ENCODE measurements around the gene RAB10. TPM values are rescaled to one million over a fixed set of nuclear protein-coding genes. Genes with fewer than 3 reads are reported as not detected.
A peak's percentile ranks its signal among the peaks of the same experiment; 100 is the strongest.

Gene RAB10
- total RNA-seq, 1 experiment from 2014 or later, result 167 TPM

GRCh38 chr2:26086155-26086637 is 52.3 kb downstream of the RAB10 start:
- ChIA-PET CTCF (interaction anchor here (1.5 to 2.1 kb wide), 2 partner anchors 16 to 94 kb away, joined by 5 to 7 read pairs; no protein-coding TSS in a partner anchor), POLR2A (no interaction called here), RAD21 (ENCODE audit: low non-redundant PET in 1 of 2, low total read pairs in 2 of 2, uncharacterized antibody in 2 of 2, unreplicated experiment in 2 of 2) (no interaction called here)
- peak overlapping the region; percentile 50 for H3K4me2 ChIP-seq (ENCODE audit: low read length)
- no peaks in the 10 kb centered on the region; a peak in 2 of 4 replicates for H3K9me3 ChIP-seq (ENCODE audit: control insufficient read depth in 1 of 2, insufficient read depth in 1 of 2, low read depth in 1 of 2, low read length in 2 of 2)
- no peak overlapping the region for H3K4me3 ChIP-seq (replicated peaks in 1 of 2; ENCODE audit: low read depth in 1 of 2, low read length in 2 of 2)
- peaks cover 97% of the 10 kb centered on the region for H3K79me2 ChIP-seq (ENCODE audit: insufficient read depth, low read length)
- DNase-seq (ENCODE audit: low read depth, low spot score) (peak; percentile 36), ATAC-seq (peak; percentile 29; the same call in 1 of the 2 replicates)
- H3K9ac ChIP-seq (ENCODE audit: low read length), result no peak overlapping the region
- H4K20me1 ChIP-seq (ENCODE audit: insufficient read depth), result peaks cover 27% of the 10 kb centered on the region; the same call in 1 of the 2 replicates
- TF ChIP-seq FOSL1 (IDR thresholded peaks at IDR 0.05; ENCODE audit: low read depth), result peak; percentile 32; the same call in 1 of the 2 replicates
- TF ChIP-seq JUND (IDR thresholded peaks at IDR 0.05), result peak; percentile 35
- TF ChIP-seq SP1 (IDR thresholded peaks at IDR 0.05; ENCODE audit: low read depth), result no peak; the same call in 1 of the 2 replicates
- no TSS peak for BruUV-seq (replicated peaks)
- no peaks in the 10 kb centered on the region for H3K27me3 ChIP-seq (ENCODE audit: insufficient read depth, low read length)
- H3K36me3 ChIP-seq (ENCODE audit: control insufficient read depth in 1 of 2, insufficient read depth in 2 of 2, low read length in 2 of 2), result peaks cover 0 to 6% of the 10 kb centered on the region in 2 experiments; a peak in 1 of 4 replicates
- peaks cover 18 to 32% of the 10 kb centered on the region in 2 experiments for H3K4me1 ChIP-seq (ENCODE audit: control insufficient read depth in 1 of 2, insufficient read depth in 2 of 2, low read length in 2 of 2)
- H3K27ac ChIP-seq (ENCODE audit: low read depth, low read length), result no peak overlapping the region
- H3K9me2 ChIP-seq (ENCODE audit: insufficient read depth), result no peaks in the 10 kb centered on the region
- no peak overlapping the region for H2AFZ ChIP-seq (ENCODE audit: low read depth, low read length, poor library complexity, severe bottlenecking)
- intact Hi-C loops (cut with micrococcal nuclease), result no loop called here

DNA sequence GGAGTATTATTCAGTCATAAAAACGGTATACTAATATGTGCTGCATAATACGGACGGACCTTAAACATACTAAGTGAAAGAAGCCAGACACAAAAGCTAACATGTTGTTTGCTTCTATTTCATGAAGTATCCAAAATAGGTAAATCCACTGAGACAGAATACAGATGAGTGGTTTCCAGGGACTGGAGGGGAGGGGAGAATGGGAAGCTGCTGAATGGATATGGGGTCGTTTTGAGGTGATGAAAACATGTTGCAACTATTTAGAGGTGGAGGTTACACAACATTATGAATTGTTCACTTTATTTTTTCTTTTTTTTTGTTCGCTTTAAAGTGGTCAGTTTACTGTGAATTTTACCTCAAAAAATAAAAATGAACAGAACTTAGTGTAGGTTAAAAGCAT is 52.9 kb downstream of the RAB10 start:
- peaks cover 97% of the 10 kb centered on the region for H3K79me2 ChIP-seq (ENCODE audit: insufficient read depth, low read length)
- H3K4me3 ChIP-seq (replicated peaks in 1 of 2; ENCODE audit: low read depth in 1 of 2, low read length in 2 of 2), result no peak overlapping the region
- H2AFZ ChIP-seq (ENCODE audit: low read depth, low read length, poor library complexity, severe bottlenecking), result no peak overlapping the region
- ChIA-PET RAD21 (ENCODE audit: low non-redundant PET in 1 of 2, low total read pairs in 2 of 2, uncharacterized antibody in 2 of 2, unreplicated experiment in 2 of 2) (no interaction called here), CTCF (interaction anchor here (0.7 to 2.1 kb wide), 3 partner anchors 17 to 95 kb away, joined by 3 to 7 read pairs (median 5); no protein-coding TSS in a partner anchor), POLR2A (no interaction called here)
- ATAC-seq (no peak), DNase-seq (ENCODE audit: low read depth, low spot score) (no peak)
- peaks cover 30% of the 10 kb centered on the region; the same call in 1 of the 2 replicates for H4K20me1 ChIP-seq (ENCODE audit: insufficient read depth)
- H3K36me3 ChIP-seq (ENCODE audit: control insufficient read depth in 1 of 2, insufficient read depth in 2 of 2, low read length in 2 of 2), result 0 out of 4 replicates have a peak, but pooled peaks cover 0 to 6% of the 10 kb centered on the region in 2 experiments
- no peak overlapping the region for H3K27ac ChIP-seq (ENCODE audit: low read depth, low read length)
- no peak overlapping the region; the same call in 1 of the 2 replicates for H3K4me2 ChIP-seq (ENCODE audit: low read length)
- no peaks in the 10 kb centered on the region; a peak in 1 of 4 replicates for H3K9me3 ChIP-seq (ENCODE audit: control insufficient read depth in 1 of 2, insufficient read depth in 1 of 2, low read depth in 1 of 2, low read length in 2 of 2)
- H3K4me1 ChIP-seq (ENCODE audit: control insufficient read depth in 1 of 2, insufficient read depth in 2 of 2, low read length in 2 of 2), result peaks cover 18 to 32% of the 10 kb centered on the region in 2 experiments
- no peak overlapping the region for H3K9ac ChIP-seq (ENCODE audit: low read length)
- TF ChIP-seq JUND (IDR thresholded peaks at IDR 0.05) (no peak), FOSL1 (IDR thresholded peaks at IDR 0.05; ENCODE audit: low read depth) (no peak), SRF (IDR thresholded peaks at IDR 0.05; ENCODE audit: low read depth) (no peak), CBX3 (IDR thresholded peaks at IDR 0.05; ENCODE audit: low read depth) (no peak), CEBPB (IDR thresholded peaks at IDR 0.05; ENCODE audit: low read depth) (no peak), EGR1 (IDR thresholded peaks at IDR 0.05; ENCODE audit: low read depth) (no peak), SIN3A (IDR thresholded peaks at IDR 0.05; ENCODE audit: low read depth) (no peak), RAD21 (IDR thresholded peaks at IDR 0.05; ENCODE audit: low read depth) (no peak), EZH2phosphoT487 (IDR thresholded peaks at IDR 0.05; ENCODE audit: borderline replicate concordance) (no peak), POLR2AphosphoS5 (IDR thresholded peaks at IDR 0.05; ENCODE audit: low read depth, low read length) (no peak), ELF1 (IDR thresholded peaks at IDR 0.05; ENCODE audit: borderline replicate concordance, low read depth) (no peak), TCF7L2 (IDR thresholded peaks at IDR 0.05; ENCODE audit: borderline replicate concordance, extremely low read depth, insufficient read depth, insufficient read length) (no peak), YY1 (IDR thresholded peaks at IDR 0.05; ENCODE audit: extremely low read depth, insufficient replicate concordance, low read depth, low read length) (no peak), POLR2A (IDR thresholded peaks at IDR 0.05; ENCODE audit: borderline replicate concordance, extremely low read depth, insufficient read depth, insufficient read length) (no peak), ZNF274 (IDR thresholded peaks at IDR 0.05; ENCODE audit: low read depth, low read length) (no peak)
- TF ChIP-seq, protein P1, sequence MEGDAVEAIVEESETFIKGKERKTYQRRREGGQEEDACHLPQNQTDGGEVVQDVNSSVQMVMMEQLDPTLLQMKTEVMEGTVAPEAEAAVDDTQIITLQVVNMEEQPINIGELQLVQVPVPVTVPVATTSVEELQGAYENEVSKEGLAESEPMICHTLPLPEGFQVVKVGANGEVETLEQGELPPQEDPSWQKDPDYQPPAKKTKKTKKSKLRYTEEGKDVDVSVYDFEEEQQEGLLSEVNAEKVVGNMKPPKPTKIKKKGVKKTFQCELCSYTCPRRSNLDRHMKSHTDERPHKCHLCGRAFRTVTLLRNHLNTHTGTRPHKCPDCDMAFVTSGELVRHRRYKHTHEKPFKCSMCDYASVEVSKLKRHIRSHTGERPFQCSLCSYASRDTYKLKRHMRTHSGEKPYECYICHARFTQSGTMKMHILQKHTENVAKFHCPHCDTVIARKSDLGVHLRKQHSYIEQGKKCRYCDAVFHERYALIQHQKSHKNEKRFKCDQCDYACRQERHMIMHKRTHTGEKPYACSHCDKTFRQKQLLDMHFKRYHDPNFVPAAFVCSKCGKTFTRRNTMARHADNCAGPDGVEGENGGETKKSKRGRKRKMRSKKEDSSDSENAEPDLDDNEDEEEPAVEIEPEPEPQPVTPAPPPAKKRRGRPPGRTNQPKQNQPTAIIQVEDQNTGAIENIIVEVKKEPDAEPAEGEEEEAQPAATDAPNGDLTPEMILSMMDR (IDR thresholded peaks at IDR 0.05 in 2 of 3, conservative IDR thresholded peaks at IDR 0.05 in 1 of 3; ENCODE audit: borderline replicate concordance in 1 of 3, insufficient read depth in 1 of 3, low read depth in 2 of 3, low read length in 2 of 3), result no peak
- TF ChIP-seq, protein P2, sequence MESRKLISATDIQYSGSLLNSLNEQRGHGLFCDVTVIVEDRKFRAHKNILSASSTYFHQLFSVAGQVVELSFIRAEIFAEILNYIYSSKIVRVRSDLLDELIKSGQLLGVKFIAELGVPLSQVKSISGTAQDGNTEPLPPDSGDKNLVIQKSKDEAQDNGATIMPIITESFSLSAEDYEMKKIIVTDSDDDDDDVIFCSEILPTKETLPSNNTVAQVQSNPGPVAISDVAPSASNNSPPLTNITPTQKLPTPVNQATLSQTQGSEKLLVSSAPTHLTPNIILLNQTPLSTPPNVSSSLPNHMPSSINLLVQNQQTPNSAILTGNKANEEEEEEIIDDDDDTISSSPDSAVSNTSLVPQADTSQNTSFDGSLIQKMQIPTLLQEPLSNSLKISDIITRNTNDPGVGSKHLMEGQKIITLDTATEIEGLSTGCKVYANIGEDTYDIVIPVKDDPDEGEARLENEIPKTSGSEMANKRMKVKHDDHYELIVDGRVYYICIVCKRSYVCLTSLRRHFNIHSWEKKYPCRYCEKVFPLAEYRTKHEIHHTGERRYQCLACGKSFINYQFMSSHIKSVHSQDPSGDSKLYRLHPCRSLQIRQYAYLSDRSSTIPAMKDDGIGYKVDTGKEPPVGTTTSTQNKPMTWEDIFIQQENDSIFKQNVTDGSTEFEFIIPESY (IDR thresholded peaks at IDR 0.05; ENCODE audit: extremely low read depth, insufficient replicate concordance, low read length), result no peak
- H3K27me3 ChIP-seq (ENCODE audit: insufficient read depth, low read length), result no peaks in the 10 kb centered on the region
- BruUV-seq (replicated peaks), result no TSS peak
- intact Hi-C loops (cut with micrococcal nuclease), result no loop called here
- no peaks in the 10 kb centered on the region for H3K9me2 ChIP-seq (ENCODE audit: insufficient read depth)

All from HCT116 (cell line).